Adrenal gland (tissue), 12 donors: ENCODE measurements around the gene PRKG1. TPM values are rescaled to one million over a fixed set of nuclear protein-coding genes. Genes with fewer than 3 reads are reported as not detected.

ENCODE experiments used
- DNase-seq, 7 donors: peaks; one replicate each; pipeline ENCODE4 v3.0.0-alpha.2; 2019 to 2020
- H3K27ac ChIP-seq, 5 donors: fragments of 200-600 bp; sonication (generic) in 4 of 5; 1 replicate in 3 of 5; 2 replicates in 2 of 5; pipeline versions ENCODE4 v1.5.1 to v1.8.0; 2016 to 2020; ENCODE audit warnings: mild to moderate bottlenecking in 1 of 5
- H3K27me3 ChIP-seq: fragments of 200-600 bp; 2 replicates; pipeline ENCODE4 v1.8.0; 2021
- H3K36me3 ChIP-seq, 2 donors: fragments of 200-600 bp; replicated peaks in 1 of 2; 1 replicate in 1 of 2; 2 replicates in 1 of 2; pipeline versions ENCODE4 v1.5.1 to v1.8.0; 2018 to 2022
- H3K4me1 ChIP-seq, 2 donors: fragments of 200-600 bp; replicated peaks in 1 of 2; 1 replicate in 1 of 2; 2 replicates in 1 of 2; pipeline versions ENCODE4 v1.5.1 to v1.8.0; 2018 to 2021
- H3K4me3 ChIP-seq, 4 donors: fragments of 200-600 bp; sonication (generic) in 3 of 4; one replicate each; pipeline ENCODE4 v1.5.1; 2016 to 2018
- H3K9me3 ChIP-seq, 3 donors: fragments of 200-600 bp; sonication (generic) in 1 of 3; replicated peaks in 1 of 3; 1 replicate in 2 of 3; 2 replicates in 1 of 3; pipeline versions ENCODE4 v1.5.1 to v1.8.0; 2016 to 2021
- CTCF ChIP-seq, 6 experiments: fragments of 450-650 bp in 4 of 6; fragments of 200-600 bp in 2 of 6; sonication (generic) in 1 of 6; IDR thresholded peaks; 1 replicate in 5 of 6; 2 replicates in 1 of 6; pipeline versions ENCODE4 v1.5.1 to v1.8.0; 2016 to 2021; ENCODE audit warnings: antibody characterized with exemption in 6 of 6, mild to moderate bottlenecking in 2 of 6, moderate library complexity in 1 of 6
- POLR2A ChIP-seq, 2 donors: fragments of 450-650 bp; IDR thresholded peaks; one replicate each; pipeline ENCODE4 v1.6.1; 2017; ENCODE audit warnings: antibody characterized with exemption in 2 of 2, mild to moderate bottlenecking in 2 of 2, moderate library complexity in 1 of 2
- WGBS, 4 donors: extraction: QIAGEN DNeasy Blood & Tissue Kit in 2 of 4; methylation state at CpG; one replicate each; pipeline versions ENCODE4 v1.1.5 to v1.1.7; 2013 to 2017; 5-methylcytosine and 5-hydroxymethylcytosine counted together
- intact Hi-C, 2 donors: fragments of 100-400 bp; cut with DNase I; formaldehyde crosslinking; loops; one replicate each; pipeline versions ENCODE4 v1.14.1 to v1.15.0; 2022 to 2023
- polyA plus RNA-seq, 3 donors: library from polyadenylated mRNA; stranded (reverse); fragments of 200-250 nt in 2 of 3; fragments of 350-450 nt in 1 of 3; fragmentation: Illumina TruSeq in 1 of 3; extraction: RNeasy Lipid Tissue Mini Kit (QIAGEN cat#74804) in 1 of 3; gene quantifications; one replicate each; pipeline ENCODE4 v1.2.3, GENCODE V29; 2013 to 2014
- total RNA-seq, 9 donors: library from RNA; depleted of rRNA in 4 of 9; stranded (reverse); fragments of >200 nt in 4 of 9; fragments of 120-200 nt in 1 of 9; fragmentation: NEBNext Ultra II Directional in 1 of 9; extraction: Animal tissue kit (Norgen Biotek cat#: 25700) in 1 of 9; gene quantifications; one replicate each; pipeline versions ENCODE4 v1.1.0 to v1.2.4, GENCODE V29; 2013 to 2023
- donor health status: healthy with polysubstance abuse.
- donor health status: Bipolar disorder and iron deficiency.
- donor health status: DM: yes; HTN: yes; CAD: no.
- donor health status: DM: no; HTN: no; CAD: no.
- donor health status: DM: no; HTN: no; CAD: no.
- donor health status: DM: yes; HTN: yes; CAD: no.

PRKG1 gene
- total and polyA plus RNA-seq, 12 donors: 6.9 to 104 (median 29.7) TPM

GRCh38 chr10:51932530-51932929 is 858.2 kb downstream of the PRKG1 start:
- intact Hi-C loops: no loop called here
- Histone ChIP-seq H3K4me3 (no peak overlapping the region), H3K27ac (no peak overlapping the region), H3K27me3 (no peaks in the 10 kb centered on the region), H3K36me3 (no peaks in the 10 kb centered on the region), H3K4me1 (peaks cover 2 to 7% of the 10 kb centered on the region in 2 donors), H3K9me3 (no peaks in the 10 kb centered on the region)
- DNase-seq: no peak
- 86 to 90% (median 89%) methylated on average over 4 of the region's 4 CpGs for WGBS, 4 donors
- TF ChIP-seq POLR2A (IDR thresholded peaks at IDR 0.05) (no peak), CTCF (IDR thresholded peaks at IDR 0.05) (no peak)

- intact Hi-C loops: no loop called here
- WGBS, 4 donors: 76 to 86% (median 83%) methylated on average over 5 of the region's 5 CpGs
- no peak for TF ChIP-seq POLR2A (IDR thresholded peaks at IDR 0.05)
- TF ChIP-seq CTCF (IDR thresholded peaks at IDR 0.05): no peak
- Histone ChIP-seq H3K27ac (no peak overlapping the region), H3K9me3 (no peaks in the 10 kb centered on the region), H3K36me3 (no peaks in the 10 kb centered on the region), H3K4me3 (no peak overlapping the region), H3K27me3 (no peaks in the 10 kb centered on the region), H3K4me1 (peaks cover 0 to 7% of the 10 kb centered on the region in 2 donors)
- DNase-seq: no peak
Measured at GRCh38 chr10:51934373-51934772, 860.1 kb downstream of the PRKG1 start.

GRCh38 chr10:51935341-51935740 is 861.1 kb downstream of the PRKG1 start:
- 62 to 75% (median 68%) methylated on average over 5 of the region's 5 CpGs for WGBS, 4 donors
- no peaks in the 10 kb centered on the region for H3K36me3 ChIP-seq
- no peak overlapping the region for H3K27ac ChIP-seq
- no peaks in the 10 kb centered on the region for H3K9me3 ChIP-seq
- H3K27me3 ChIP-seq: no peaks in the 10 kb centered on the region
- no peak for DNase-seq
- peaks cover 0 to 7% of the 10 kb centered on the region in 2 donors for H3K4me1 ChIP-seq
- H3K4me3 ChIP-seq: no peak overlapping the region
- TF ChIP-seq CTCF (IDR thresholded peaks at IDR 0.05) (no peak), POLR2A (IDR thresholded peaks at IDR 0.05) (no peak)
- intact Hi-C loops: no loop called here

GRCh38 chr10:51937308-51938140 is 863.2 kb downstream of the PRKG1 start:
- WGBS, 4 donors: 80 to 84% (median 81%) methylated on average over 7 of the region's 7 CpGs
- DNase-seq: no peak
- Histone ChIP-seq H3K27me3 (no peaks in the 10 kb centered on the region), H3K4me3 (no peak overlapping the region), H3K36me3 (no peaks in the 10 kb centered on the region), H3K4me1 (peaks cover 0 to 7% of the 10 kb centered on the region in 2 donors), H3K9me3 (no peaks in the 10 kb centered on the region), H3K27ac (peak overlapping the region in 1 of 5 donors; percentile 13)
- TF ChIP-seq CTCF (IDR thresholded peaks at IDR 0.05) (no peak), POLR2A (IDR thresholded peaks at IDR 0.05) (no peak)
- intact Hi-C loops: no loop called here
